Measurements from ENCODE around the gene TIMM44. TPM values are rescaled to one million over a fixed set of nuclear protein-coding genes. Genes with fewer than 3 reads are reported as not detected.
A peak's percentile ranks its signal among the peaks of the same experiment; 100 is the strongest.

The TIMM44 gene
- total and polyA plus RNA-seq, 8 donors, result 36.7 to 56.5 (median 43.4) TPM

- no peak for DNase-seq
- Histone ChIP-seq H3K36me3 (peaks cover 0 to 17% of the 10 kb centered on the region in 2 donors), H3K4me3 (peak overlapping the region; percentile 50 to 87), H3K27me3 (peaks cover 0 to 5% of the 10 kb centered on the region in 2 donors), H3K9me3 (no peaks in the 10 kb centered on the region), H3K27ac (peak overlapping the region; percentile 85 to 88), H3K4me1 (peaks cover 17 to 50% of the 10 kb centered on the region in 2 donors)
- peak; percentile 49 for ATAC-seq
- intact Hi-C loops (cut with DNase I), result no loop called here
- no peak for TF ChIP-seq CTCF (IDR thresholded peaks at IDR 0.05)
Measured at GRCh38 chr19:7902796-7903243, 40.6 kb downstream of the TIMM44 start.

GRCh38 chr19:7901337-7901736 lies 42.1 kb downstream of the TIMM44 start:
- no peak for ATAC-seq
- H3K4me1 ChIP-seq, result peaks cover 17 to 36% of the 10 kb centered on the region in 2 donors
- no peak for DNase-seq
- H3K27me3 ChIP-seq, result peaks cover 0 to 5% of the 10 kb centered on the region in 2 donors
- no peak for TF ChIP-seq CTCF (IDR thresholded peaks at IDR 0.05)
- no peak overlapping the region for H3K27ac ChIP-seq
- no peak overlapping the region for H3K4me3 ChIP-seq
- H3K9me3 ChIP-seq, result no peaks in the 10 kb centered on the region
- intact Hi-C loops (cut with DNase I), result no loop called here
- H3K36me3 ChIP-seq, result peaks cover 0 to 11% of the 10 kb centered on the region in 2 donors

- no peaks in the 10 kb centered on the region for H3K9me3 ChIP-seq
- intact Hi-C loops (cut with DNase I), result no loop called here
- DNase-seq (no peak), ATAC-seq (no peak)
- H3K27me3 ChIP-seq, result peaks cover 0 to 5% of the 10 kb centered on the region in 2 donors
- peaks cover 0 to 7% of the 10 kb centered on the region in 2 donors for H3K36me3 ChIP-seq
- H3K4me3 ChIP-seq, result no peak overlapping the region
- peaks cover 17 to 33% of the 10 kb centered on the region in 2 donors for H3K4me1 ChIP-seq
- H3K27ac ChIP-seq, result no peak overlapping the region
- no peak for TF ChIP-seq CTCF (IDR thresholded peaks at IDR 0.05)
Measured at GRCh38 chr19:7900931-7901330, 42.5 kb downstream of the TIMM44 start.

- H3K4me3 ChIP-seq, result no peak overlapping the region
- no peaks in the 10 kb centered on the region for H3K9me3 ChIP-seq
- no peak for ATAC-seq
- H3K36me3 ChIP-seq, result peaks cover 0 to 2% of the 10 kb centered on the region in 2 donors
- TF ChIP-seq CTCF (IDR thresholded peaks at IDR 0.05), result no peak
- intact Hi-C loops (cut with DNase I), result no loop called here
- no peak overlapping the region for H3K27ac ChIP-seq
- peaks cover 16 to 28% of the 10 kb centered on the region in 2 donors for H3K4me1 ChIP-seq
- peaks cover 0 to 8% of the 10 kb centered on the region in 2 donors for H3K27me3 ChIP-seq
- DNase-seq, result peak in 1 of 4 donors; percentile 61
Measured at GRCh38 chr19:7900401-7900870, 43.0 kb downstream of the TIMM44 start.

- no peak for ATAC-seq
- H3K9me3 ChIP-seq, result no peaks in the 10 kb centered on the region
- H3K4me3 ChIP-seq, result no peak overlapping the region
- intact Hi-C loops (cut with DNase I), result no loop called here
- DNase-seq, result peak in 1 of 4 donors; percentile 71
- no peaks in the 10 kb centered on the region for H3K36me3 ChIP-seq
- peaks cover 11 to 22% of the 10 kb centered on the region in 2 donors for H3K4me1 ChIP-seq
- no peak overlapping the region for H3K27ac ChIP-seq
- no peak for TF ChIP-seq CTCF (IDR thresholded peaks at IDR 0.05)
- peaks cover 0 to 14% of the 10 kb centered on the region in 2 donors for H3K27me3 ChIP-seq
Measured at GRCh38 chr19:7899751-7900378, 43.6 kb downstream of the TIMM44 start.
